GM19023 (cell line): ENCODE measurements around the gene NRG3.

Experiments used
- ATAC-seq: cut with Tn5 transposase; IDR thresholded peaks from one replicate; pipeline ENCODE4 v1.9.1; 2021; ENCODE audit warnings: mild to moderate bottlenecking, moderate library complexity; ENCODE audit not compliant: unreplicated experiment

Gene NRG3

DNA sequence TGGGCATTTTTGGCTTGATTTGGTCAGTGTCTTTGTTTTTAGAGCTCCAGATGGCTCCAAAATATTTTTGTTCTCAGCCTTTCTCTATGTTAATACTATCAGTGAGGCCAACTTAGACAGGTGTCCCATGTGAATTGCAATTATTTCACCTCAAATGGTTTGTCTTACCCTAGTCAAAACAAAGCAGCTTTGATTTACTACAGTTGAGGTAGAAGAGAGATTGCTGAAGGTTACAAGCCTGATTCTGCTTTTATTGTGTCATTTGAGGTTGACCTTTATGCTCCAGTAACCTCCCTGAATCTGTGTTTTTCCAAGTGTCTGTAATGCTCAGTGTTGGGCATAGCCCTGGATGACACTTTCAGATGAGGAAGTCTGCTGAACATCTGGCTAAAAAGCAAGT, 882.9 kb downstream of the NRG3 start:
- ATAC-seq: no peak

DNA sequence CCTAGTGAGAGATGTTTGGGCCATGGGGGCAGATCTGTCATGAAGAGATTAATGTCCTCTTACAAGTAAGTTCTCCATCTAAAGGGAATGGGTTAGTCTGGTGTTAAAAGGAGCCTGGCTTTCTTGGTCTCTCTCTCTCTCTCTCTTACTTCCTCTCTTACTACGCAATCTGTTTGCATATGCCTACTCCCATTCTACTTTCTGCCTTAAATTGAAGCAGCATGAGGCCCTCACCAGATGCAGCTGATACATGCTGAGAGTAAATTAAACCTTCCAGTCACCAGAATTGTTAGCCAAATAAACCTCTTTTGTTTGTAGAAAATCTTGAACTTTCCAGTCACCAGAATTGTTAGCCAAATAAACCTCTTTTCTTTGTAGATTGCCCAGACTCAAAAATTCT, 884.1 kb downstream of the NRG3 start:
- no peak for ATAC-seq

DNA sequence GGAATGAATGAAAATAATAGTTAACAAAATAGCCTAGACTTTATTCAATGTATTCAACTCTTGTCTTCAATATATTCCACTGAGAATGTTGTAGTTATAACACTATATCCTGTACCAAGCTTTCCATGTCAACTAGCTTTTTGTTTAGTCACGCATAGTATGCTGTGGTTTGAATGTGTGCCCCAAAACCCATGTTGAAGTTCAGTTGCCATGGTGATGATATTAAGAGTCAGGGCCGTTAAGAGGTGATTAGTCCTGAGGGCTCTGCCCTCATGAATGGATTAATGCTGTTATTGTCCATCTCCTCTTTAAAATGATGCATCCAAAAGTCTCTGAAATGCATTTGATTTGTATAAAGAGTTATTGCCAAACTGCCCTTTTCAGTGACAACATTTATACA, 887.6 kb downstream of the NRG3 start:
- ATAC-seq: no peak

DNA sequence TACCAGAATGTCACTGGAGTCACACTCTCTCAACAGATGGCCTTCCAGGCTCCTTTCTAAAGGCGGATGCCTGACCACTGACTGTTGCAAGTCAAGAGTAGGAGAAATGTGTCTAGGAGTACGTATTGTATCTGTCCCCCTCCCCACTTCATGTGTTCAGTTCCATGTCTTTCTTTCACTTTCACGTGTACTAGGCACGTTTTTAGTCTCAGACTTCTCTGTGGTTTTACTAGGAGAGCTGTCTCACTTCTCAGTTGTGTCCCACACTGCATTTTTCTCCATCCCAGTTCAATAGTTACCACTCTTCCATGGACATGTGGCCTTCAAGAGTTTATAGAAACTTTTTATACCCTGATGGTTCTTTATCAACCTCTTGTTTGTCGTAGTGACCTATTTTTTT, 893.0 kb downstream of the NRG3 start:
- no peak for ATAC-seq

DNA sequence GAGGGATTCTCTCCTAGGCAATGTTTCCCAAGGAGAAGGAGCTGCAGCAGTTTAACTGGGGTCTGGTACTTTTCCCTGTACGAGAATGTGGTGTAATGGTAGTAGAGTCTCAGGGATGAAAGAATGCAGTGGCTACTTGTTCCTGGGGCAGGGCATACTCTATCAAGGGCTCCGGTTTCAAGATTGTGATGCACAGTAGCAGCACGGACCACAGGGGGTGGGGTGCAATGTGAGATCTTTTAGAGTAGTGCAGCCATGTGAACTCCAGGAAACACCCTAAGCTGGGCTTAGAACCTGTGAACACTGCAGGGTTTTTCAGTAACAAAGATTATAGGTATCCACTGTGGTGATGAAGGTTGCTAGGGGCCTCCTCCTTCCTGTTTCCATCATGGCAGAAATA, 903.9 kb downstream of the NRG3 start:
- ATAC-seq: no peak

- ATAC-seq: no peak
Observed at GRCh38 chr10:82796510-82796909, 921.5 kb downstream of the NRG3 start.

DNA sequence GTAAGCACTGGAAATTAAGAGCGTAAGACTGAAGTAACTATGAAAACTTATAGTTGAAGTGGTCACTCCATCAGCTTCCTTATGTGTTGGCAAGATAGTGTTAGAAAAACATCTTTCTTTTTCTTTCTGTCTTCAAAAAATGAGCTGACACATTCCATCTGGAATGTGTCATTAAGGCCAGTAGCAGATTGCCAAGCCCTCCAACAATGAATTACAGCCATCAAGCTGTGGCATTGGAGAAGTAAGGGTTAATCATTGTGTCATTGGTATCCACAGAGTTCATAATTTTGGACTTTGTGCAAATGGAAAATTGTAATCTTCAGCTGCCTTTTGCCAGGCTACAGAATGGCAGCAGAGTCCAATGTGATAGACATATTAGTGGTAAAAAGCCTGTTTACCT, 926.3 kb downstream of the NRG3 start:
- no peak for ATAC-seq

DNA sequence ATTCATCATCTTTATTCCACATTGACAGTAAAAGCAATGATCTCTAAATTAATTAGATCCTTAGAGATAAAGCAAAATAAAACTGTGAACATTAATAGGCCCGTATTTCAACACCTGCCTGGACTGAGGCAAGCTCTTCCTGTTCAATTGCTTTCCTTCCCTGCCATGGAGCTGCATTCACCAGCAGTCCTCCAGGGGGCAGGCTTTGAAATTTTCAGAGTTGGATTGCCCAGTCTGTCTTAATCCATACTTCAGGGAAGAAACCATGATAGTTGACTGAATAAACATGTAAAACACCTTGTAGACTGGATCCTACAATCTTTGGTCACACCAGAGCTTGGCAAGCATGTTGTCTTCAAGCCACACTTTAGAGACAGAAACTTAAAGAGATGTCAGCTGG, 936.6 kb downstream of the NRG3 start:
- no peak for ATAC-seq

DNA sequence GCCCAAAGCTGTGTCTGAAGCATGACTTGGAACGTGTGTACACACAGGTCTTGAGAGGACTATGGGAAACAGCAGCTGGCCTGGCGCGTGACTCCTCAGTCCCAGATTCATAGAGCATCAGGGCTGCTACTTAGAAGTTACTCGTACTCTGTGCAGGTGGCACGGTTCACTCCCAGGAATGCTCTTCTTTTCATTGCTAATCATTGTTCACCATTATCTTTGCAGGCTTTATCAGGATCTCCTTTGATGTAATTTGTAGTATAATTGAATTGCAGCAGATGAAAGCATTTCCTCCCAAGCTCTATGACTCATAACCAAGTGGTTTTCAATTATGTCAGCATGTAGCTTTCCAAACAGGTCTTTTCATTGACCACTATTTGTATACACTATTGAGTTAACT, 938.9 kb downstream of the NRG3 start:
- no peak for ATAC-seq

DNA sequence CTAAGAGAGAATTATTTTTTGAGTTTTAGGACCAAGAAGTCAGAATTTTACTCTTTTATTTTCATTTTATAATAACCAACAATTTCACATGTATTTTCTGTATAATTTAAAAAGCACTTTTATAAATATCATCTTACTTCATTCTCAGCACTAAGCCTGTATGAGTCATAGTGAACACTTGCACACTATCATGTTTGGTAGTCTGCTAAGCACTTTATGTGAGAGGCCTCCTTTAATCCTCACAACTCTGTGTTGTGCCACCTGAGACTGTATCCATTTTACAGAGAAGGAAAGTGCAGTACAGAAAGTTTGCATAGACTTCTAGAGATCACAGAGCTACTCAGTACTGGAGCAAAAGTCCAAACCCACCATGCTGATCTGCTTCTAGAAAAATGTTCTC, 939.6 kb downstream of the NRG3 start:
- ATAC-seq: no peak

DNA sequence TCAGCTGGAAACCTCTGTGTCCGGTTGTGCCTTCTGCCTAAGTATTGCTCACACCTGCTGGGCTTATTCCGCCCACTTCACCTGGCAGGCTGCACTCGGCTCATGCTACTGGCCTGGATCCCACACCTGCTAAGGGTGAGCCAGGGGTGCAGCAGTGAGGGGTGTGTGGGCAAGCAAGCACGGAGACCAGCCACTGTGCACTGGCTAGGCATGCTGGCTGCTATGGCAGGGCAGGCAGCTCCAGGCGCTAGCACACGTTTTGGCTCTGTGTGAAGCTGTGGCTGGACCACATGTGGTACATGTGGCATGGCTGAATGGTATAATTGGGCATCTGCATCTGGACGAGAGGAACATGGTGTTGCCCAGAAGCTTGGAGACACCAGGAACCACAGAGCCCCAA, 940.7 kb downstream of the NRG3 start:
- no peak for ATAC-seq

DNA sequence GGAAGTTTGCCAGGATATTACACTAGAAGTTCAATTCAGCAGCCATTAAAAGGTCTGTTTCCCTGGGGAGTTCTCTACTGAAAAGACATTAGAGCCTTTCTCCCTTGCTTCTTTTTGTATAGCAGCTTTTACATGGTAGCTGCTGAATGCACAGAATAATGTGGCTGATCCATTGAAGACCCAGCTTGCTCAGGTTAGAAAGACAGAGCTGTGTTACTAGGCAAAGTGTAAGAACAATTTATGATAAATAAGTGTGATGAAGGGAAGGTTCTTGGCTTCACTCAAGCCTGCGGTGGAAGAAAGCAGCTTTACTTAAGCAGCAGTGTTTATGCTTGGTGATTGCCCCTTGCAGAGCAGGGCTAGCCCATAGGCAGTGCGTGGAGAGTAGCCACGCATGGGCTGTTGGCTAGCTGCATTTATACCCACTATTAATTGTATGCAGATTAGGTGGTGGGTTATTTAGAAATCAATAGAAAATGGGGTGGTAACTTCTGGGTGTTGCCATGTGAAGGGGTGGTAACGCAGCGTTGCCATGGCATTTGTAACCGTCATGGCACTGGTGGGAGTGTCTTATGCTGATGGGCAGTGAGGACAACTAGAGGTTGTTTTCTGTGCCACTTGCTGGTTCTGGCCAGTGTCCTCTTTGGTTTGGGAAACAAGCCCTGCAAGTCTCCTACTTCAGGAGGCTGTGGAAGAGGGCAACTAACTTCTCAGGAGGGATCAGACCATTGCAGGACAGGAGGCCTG, 942.9 kb downstream of the NRG3 start:
- ATAC-seq: no peak

DNA sequence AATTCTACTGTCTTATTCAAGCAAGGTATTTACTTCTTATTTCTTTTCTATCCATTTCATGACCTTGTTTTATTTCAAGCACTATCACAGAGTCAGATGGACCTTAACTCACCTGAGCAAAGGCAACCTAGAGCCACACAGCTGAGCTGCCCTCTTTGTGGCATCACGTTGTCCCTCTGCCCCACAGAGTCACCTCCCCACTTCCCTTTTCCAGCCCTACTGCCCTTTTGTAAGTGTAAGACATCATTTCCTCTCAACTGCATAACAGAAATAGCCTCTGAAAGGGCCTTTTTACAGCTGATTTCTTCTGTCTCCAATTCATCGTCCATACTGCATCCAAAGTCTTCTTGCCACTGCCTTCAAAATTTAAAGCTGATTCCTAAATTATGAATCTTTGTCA, 946.0 kb downstream of the NRG3 start:
- ATAC-seq: no peak

DNA sequence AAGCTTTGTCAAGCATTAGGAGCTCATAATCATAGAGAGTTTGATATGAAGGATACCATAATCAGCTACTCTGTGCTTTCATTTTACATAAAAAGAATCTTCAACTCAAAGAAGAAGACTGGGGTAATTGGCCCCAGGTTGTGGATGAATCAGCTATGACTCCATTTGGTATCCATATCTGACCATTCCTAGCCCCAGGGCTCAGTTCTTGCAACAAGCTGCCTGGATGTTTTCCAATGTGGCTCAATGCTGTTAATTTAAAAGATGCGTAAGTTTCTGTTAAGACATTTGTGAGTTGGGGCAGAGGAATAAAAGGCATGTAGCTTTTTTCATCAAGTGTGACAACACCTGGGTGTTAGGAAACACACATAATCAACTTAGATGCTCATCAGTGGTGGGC, 951.1 kb downstream of the NRG3 start:
- no peak for ATAC-seq

DNA sequence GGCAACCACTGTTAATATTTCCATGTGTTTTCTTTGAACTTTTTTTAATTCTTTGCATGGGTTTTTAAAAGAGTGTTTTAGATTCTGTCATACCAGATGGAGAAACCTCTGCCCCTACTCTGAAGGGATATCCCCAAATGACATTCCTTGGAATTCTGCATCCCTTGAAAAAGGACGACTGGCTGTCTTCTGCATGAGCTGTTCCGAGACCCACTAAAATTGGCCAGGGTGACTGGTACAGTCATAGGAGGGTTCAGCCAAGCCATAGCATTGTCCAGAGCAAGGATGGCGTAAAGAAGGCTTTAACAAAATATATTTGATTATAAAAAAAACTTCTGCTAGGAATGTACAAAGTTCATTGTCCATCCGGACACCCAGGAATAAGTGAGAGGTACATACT, 952.9 kb downstream of the NRG3 start:
- no peak for ATAC-seq

DNA sequence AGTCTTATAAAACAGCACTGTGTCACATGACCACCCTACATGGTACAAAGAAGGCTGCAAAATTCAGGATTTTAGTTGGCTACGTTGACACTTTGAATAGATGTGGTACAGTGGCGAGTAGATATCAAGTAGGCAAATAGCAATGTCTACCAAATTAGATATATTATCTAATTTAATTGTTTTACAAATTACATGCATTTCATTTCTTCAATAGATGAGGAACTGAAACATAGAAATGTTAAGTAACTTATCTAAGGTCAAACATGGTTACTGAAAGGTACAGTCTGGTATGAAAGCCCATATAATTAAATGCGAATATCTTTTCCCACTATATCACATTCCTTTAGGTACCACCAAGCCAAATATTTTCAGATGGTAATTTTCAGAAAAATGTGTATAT, 972.2 kb downstream of the NRG3 start:
- ATAC-seq: no peak

DNA sequence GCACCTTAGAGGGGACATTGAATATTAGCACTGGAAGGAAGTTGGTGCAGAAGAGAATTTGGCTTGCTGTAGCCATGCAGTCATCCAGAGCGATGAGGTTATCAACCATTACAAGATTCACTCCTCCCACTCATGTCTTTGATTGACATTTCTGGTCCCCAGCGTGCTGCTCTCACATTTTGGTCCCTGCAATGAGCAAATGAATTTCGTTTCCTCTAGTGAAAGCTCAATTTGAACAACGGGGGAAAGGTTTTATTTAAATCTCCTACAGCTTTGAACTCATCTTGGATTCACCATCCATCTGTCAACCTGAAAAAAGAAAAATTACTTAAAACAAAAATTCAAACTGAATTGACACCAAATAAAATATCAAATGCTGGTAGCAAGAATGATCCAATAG, 975.2 kb downstream of the NRG3 start:
- ATAC-seq: no peak

DNA sequence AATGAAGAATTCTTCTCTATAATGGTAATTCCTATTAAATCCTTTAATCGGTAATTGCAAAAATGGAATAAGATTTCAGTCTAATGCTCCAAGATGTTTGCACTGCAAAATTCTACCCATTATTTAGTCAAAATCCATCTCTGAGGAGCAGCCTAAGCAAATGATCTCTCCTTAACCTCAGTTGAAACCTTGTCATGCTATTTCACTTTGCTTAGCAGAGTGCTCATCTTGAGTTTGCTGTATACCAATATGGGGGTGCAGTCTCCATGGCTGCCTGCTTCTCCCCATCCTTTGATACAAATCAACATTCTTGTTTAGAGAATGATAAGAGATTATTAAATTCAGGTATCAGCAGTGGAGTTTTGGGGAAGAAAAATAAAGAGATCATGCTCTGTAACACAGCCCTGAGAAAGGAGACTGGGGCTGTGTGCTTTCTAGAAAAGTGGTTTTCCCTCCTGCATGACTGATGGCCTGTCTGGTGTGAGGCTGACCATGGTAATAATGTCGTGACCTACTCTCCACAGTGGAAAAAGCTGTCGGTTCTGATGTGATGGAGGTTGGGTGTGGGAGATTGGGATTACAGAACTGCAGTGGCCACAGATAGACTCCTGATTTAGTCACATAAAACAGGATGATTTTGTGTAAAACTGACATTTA, 982.1 kb downstream of the NRG3 start:
- no peak for ATAC-seq

DNA sequence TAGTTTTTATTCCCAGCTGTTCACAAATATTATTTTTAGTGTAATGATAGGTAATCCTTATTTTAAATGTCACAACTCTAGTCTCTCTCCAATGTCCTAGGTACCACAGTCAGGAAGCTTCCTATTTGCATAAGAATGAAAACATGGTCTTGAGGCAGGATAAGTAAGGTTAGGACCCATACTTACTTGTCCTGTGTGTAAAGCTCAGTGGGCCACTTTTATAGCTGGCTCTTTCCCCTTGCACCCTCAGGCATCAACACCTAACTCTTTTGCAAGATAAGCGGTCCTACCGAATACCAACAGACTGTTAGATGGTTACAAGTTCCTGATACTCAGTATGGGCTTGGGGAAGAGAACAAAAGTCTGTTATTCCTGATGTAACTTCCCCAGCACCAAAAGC, 986.9 kb downstream of the NRG3 start:
- no peak for ATAC-seq

- ATAC-seq: no peak
Observed at GRCh38 chr10:82865366-82865765, 990.4 kb downstream of the NRG3 start.

DNA sequence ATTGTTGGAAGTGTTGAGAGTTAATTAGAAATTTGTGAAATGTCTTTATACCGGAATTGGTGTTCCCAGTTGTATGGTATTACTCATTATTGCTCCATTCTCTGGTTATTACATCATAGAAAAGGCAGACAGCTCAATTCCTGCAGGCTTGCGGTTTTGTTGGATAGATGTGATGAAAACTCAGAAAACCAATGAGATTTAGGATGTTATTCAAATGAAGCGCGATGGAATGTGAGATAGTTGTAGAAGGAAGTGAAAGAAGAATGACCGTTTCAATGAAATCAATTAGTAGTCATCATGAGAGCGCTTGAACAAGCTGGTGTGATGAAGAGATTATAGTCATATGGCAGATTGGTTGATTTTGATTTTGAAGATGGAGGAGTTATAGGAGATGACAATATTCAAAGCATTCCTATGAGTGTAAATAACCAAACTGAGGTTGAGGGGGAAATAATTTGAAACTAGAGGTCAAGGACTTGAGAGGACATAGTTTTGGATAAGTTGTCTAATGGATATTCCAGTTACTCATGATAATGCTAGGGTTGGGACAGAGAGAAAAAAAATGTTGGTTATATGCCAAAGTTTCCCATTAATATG, 991.5 kb downstream of the NRG3 start:
- no peak for ATAC-seq

GRCh38 chr10:82867056-82867455, 992.1 kb downstream of the NRG3 start:
- no peak for ATAC-seq

- no peak for ATAC-seq
Observed at GRCh38 chr10:82874671-82875070, 999.7 kb downstream of the NRG3 start.
